Stimulated activated CD4-positive, alpha-beta T cell treated with anti-CD3 and anti-CD28 coated beads, Interleukin-1b, Interleukin-23, amount 100 ng/mL, for 1 hour (primary cell): ENCODE results near the gene DUS2.
"Not testable (repeated sequence)": the region's sequence is repeated elsewhere in the genome, so short reads cannot be mapped to it uniquely, and the experiment has no call there.

Experiments
- DNase-seq, 2 donors: peaks; one replicate each; pipeline ENCODE4 v3.0.0-alpha.2; 2020; ENCODE audit warnings: low read depth in 2 of 2

The DUS2 gene

DNA sequence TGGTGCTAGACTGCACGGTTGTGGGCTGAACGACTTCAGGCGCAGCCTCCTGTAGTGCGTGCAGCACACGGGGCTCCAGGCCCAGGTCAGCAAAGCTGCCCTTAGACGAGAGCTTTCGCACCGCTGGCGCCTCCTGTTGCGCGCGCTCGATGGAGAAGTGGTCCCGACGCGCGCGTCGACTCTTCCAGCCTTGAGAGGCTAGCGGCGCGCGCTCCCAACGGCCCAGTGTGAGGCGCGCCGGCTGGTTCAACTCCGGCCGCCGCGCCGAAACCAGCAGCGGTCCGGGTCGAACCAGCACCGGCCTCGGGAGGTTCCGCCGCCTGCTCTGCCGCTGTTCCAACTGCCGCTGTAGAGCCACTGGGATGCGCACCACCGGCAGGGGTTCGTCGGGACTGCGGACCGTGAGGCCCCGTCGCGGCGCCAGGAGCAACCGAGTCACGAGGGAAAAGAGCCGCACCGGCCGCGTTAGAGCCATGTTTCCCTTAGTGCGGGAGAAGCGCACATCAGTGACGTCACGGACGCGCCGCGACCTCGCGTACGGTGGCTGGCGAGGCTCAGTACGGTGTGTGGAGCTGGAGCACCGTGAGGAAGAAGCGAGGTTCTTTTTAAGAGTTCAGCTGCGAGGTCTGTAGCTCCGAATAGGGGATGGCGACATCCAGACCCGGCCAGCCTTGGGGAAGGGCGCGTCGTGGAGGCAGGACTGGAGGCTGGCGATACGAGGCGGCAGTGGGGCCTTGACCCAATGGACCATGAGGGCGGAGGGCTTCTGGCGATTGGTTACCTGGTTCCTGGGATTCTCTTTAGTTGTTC, at the start of gene DUS2, which contains the start of gene DDX28:
Gene DUS2 (plus strand): TSS at position 557 of the 810 bp plus-strand sequence. CDS start 14,740 bp downstream, outside the sequence.
Gene DDX28 (minus strand): TSS at position 505 of the 810 bp plus-strand sequence. CDS start 30 bp downstream, at position 475.
- DNase-seq: peak; percentile 82 to 91

DNA sequence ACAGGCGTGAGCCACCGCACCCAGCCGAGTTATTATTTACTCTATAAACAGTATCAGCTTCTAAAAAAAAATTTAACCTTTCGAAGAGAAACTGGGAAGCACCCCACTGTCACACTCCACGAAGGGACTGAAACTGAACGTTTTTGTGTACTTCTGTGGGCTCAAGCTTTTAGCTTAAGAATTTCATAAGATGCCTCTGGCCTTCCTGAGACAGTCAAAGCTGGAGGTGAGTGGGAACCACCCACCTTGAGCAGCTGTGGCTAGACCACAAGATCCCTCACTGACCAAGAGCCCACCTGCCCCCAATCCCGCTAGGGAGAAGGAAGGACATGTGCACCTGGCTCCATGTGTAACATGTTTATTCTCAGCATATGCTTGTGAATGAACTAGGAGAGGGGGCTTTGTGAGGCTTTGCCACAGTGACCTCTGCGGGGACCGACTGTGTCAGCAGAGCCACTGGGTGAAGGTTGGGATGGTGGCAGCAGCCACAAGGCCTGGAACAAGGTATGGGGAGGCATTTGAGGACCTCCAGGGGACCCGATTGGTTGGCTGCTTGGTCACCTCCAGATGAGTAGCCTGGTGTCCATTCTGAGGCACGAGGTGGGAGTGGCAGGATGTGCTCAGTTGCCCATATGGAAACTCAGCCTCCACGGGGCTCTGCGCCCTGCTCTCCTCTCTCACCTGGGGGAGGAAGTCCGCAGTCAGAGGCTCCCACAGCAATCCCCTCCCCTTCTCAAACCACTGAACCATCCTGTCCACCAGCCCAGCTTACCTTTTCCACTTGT, 47.6 kb upstream of the DUS2 start:
- DNase-seq: no peak

DNA sequence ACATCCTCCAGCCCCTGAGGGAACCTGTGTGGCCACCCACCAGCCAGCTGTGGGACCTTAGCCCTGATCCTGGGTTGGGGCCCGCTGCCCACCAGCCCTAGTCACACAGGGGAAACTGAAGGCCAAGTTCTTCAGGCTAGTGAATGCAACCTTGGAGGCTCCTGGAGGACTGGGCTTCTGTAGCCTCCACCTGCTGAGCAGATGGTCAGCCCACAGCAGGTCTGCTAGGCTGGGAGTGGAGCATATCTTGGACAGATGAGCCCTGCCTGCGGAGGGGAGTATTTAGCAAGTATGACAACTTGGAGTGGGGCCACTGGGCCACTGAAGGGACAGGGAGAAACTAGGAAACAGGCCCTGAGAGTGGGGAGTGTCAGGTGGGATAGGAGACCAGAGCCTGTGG, 46.9 kb upstream of the DUS2 start:
- DNase-seq: no peak

DNA sequence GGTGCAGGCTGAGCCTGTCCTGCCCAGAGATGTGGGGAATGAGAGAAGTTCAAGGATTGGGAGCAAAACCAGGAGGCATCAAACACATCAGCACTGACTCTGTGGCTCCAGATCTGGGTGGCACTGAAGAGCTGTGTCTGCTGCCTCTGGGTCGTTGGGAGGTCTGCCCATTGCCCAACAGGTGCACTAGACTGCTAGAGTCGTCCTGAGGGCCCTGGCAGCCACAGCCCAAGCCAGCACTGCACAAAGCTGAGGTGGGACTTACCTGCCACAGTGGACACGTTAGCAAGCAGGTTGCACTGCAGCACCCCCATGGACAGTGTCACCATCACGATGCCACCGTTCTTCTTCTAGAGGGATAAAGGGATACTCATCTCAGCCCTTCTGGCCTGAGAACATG, 46.1 kb upstream of the DUS2 start:
- no peak for DNase-seq

DNA sequence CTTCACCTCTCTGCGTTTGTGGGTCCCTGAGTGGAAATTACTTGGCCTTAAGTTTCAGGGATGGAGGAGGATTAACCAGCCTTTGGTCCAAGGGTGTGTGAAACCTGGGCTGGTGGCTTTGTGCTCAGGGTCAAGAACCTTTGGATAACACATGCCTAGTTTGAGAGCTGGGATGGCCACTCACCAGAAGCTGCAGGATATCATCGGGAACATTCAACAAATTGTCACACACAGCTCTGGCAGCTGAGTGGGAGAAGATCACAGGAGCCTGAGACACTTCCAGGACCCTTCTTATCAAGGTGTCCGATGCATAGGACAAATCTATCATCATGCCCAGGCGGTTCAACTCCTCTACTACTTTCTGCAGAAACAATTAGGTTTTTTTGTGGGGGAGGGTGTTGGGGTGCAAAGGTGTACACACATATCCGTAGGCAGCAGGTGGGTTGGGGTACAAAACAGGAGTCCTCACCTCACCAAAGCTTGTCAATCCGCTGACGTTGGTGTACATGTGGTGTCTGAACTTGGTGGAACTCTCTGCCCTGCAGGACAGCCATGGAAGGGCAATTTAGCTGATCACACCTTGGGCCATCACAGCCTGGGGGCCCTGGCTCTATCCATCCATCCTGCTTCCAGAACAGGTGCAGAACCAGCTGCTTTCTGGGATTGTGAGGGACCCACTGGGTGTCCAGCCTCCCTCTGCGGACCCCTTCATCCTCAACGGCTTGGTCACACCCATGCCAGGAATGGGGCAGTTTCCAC, 45.4 kb upstream of the DUS2 start:
- DNase-seq: no peak

DNA sequence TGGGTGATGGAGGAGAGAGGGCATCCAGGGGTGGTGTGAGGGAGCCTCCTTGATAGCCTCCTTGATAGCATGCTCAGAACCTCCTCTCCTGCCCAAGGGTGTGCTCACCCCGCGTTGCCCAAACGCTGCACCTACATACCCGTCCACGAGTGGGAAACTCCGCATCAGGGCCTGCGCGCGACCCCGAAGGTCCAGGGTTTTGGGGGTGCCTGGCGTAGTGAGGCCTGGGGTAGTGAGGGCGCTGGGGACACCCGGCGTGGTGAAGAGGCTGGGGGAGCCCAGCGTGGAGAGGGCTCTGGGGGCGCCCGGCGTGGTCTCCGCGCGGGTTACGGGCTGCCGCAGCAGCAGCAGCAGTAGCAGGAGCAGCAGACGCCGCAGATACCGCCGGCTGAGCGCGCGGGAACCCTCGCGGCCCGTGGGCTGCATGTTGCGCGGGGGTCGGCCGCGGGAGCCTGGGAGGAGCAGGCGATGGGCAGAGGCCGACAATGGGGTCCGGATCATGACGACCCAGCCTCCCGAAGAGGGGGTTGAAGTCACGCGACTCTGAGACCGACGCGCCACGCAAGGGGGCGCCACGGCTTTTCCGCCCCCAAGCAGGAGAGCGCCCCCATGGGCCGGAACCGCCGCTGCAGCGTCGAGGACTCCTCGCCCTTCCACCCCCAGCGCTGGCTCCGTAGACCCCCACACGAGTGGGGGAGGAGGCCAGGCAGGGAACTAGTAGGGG, 43.0 kb upstream of the DUS2 start, which contains the start of gene DPEP3:
Gene DPEP3 (minus strand): TSS at position 545 of the 724 bp plus-strand sequence. CDS start 119 bp downstream, at position 426.
- no peak for DNase-seq

DNA sequence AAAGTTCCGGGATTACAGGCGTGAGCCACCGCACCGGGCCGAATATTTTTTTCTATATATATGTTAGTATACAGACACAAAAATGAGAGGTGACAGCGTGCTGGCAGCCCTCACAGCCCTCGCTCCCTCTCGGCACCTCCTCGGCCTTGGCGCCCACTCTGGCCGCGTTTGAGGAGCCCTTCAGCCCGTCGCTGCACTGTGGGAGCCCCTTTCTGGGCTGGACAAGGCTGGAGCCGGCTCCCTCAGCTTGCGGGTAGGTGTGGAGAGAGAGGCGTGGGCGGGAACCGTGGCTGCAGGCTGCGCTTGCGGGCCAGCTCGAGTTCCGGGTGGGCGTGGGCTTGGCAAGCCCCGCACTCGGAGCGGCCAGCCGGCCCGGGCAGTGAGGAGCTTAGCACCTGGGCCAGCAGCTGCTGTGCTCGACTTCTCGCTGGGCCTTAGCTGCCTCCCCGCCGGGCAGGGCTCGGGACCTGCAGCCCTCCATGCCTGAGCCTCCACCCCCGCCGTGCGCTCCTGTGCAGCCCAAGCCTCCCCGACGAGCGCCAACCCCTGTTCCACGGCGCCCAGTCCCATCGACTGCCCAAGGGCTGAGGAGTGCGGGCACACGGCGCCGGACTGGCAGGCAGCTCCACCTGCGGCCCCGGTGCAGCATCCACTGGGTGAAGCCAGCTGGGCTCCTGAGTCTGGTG, 40.9 kb upstream of the DUS2 start:
- DNase-seq: no peak

DNA sequence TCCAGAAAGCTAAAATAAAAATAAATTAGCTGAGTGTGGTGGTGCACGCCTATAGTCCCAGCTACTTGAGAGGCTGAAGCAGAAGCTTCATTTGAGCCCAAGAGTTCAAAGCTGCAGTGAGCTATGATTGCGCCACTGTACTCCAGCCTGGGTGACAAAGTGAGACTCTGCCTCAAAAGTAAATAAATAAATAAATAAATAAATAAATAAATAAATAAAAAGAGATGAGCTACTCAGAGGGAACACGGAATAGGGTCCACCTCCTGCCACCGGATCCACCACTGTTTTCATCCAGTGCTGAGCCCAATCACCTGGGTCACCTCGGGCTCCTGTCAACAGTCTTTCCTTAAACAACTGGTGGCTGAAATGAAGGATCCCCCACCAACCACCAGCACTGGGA, 36.1 kb upstream of the DUS2 start:
- no peak for DNase-seq

DNA sequence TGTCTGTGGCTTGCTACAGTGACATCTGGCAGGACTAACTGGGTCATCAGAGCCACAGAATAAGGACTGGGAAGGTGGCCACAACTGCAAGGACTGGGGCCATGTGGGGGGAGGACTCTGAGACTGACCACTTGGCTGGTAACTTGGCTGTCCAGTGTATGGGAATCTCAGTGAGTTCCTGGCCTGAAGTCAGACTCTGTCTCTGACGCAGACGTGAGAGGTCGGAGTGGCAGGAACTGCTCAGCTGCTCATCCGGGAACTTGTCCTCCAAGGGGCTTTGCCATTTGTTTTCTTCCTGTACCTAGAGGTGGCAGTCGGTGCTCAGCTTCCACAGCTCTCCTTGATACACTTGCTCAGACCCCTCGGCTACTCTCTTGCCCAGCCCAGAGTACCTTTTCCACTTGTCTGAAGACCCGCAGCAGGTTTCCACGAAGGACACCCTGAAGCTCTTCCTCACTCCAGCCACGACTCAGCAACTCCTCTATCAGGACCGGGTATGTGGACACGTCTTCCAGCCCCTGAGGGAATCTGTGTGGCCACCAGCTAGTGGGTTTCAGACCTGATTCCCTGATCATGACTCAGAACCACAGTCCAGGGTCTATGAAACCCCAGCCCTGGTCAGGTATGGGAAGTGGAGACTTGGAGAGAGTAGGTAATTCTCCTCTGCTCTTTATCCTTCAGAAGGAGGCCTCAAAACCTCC, 35.5 kb upstream of the DUS2 start:
- DNase-seq: no peak

DNA sequence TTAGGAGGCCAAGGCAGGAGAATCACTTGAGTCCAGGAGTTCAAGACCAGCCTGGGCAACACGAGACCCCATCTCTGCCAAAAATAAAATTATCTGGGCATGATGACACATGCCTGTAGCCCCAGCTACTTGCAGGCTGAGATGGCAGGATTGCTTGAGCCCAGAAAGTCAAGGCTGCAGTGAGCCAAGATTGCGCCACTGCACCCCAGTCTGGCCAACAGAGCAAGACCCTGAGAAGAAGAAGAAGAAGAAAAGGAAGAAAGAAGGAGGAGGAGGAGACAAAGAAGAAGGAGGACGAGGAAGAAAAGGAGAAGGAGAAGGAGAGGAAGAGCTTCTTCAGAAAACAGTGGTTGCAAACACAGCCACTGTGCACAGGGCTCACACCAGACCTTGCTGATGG, 34.4 kb upstream of the DUS2 start:
- no peak for DNase-seq

DNA sequence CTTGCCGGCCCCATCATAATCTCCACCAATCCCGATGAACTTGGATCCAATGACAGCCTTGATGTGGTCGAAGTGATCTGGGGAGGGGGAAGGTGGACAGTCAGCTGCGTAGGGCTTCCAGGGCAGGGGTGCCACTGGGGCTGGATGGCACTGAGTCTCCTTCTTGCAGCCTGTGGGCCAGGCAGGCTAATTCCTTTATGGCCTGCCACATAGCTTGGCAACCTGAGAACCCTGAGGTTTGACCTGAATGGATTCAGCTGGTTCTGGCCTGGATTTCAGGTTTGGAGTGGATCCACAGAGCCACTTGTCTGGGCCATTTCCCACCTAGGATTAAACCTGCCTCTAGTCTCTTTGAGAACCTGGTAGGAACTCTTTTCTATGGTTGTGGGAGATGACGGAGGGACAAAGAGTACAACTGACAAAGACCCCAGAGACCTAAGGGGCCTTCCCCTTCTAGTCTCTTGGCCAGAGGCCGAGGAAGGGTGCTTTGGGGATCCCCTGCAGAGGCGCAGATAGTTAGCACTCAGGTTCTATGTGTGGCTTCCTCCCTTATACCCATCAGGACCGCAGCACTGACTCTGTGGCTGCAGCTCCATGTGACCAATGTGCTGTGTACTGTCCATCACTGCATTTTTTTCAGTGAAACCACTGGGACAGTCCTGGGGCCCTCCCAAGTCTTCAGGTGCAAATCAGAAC, 33.6 kb upstream of the DUS2 start:
- DNase-seq: no peak

DNA sequence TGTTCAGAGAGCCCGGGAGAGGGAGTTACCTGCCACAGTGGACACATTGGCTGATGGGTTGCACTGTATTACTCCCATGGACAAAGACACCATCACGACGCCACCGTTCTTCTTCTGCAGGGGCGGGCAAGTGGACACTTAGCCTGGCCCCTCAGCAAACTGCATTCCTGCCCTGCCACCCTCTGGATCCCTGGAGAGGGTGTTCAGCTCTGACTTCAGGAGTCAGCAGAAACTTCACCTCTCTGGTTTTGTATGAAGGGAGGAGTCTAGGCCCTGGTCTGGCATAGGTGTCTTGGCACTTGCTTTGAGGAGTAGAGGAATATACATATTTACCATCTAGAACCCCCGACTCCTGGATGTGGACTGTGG, 33.1 kb upstream of the DUS2 start:
- DNase-seq: no peak

DNA sequence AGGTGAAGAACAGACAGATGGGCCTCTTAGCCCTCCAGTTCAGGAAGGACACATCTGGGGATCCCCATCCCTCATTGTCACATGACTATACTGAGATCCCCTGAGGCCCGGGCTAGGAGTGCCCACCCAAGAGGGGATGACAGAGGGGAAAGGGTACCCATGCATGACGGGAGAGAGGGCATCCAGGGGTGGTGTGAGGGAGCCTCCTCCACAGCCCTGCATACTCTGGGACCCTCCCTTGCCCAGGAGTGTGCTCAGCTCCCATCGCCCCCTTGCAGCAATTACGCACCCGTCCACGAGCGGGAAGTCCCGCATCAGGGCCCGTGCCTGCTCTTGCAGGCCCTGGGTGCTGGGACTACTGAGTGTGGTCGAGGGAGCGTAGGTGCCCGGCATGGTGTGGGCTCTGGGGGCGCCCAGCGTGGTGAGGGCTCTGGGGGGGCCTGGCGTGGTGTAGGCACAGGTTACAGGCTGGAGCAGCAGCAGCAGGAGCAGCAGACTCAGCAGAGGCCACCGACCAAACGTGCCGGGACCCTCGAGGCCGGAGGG, 30.4 kb upstream of the DUS2 start:
- no peak for DNase-seq

DNA sequence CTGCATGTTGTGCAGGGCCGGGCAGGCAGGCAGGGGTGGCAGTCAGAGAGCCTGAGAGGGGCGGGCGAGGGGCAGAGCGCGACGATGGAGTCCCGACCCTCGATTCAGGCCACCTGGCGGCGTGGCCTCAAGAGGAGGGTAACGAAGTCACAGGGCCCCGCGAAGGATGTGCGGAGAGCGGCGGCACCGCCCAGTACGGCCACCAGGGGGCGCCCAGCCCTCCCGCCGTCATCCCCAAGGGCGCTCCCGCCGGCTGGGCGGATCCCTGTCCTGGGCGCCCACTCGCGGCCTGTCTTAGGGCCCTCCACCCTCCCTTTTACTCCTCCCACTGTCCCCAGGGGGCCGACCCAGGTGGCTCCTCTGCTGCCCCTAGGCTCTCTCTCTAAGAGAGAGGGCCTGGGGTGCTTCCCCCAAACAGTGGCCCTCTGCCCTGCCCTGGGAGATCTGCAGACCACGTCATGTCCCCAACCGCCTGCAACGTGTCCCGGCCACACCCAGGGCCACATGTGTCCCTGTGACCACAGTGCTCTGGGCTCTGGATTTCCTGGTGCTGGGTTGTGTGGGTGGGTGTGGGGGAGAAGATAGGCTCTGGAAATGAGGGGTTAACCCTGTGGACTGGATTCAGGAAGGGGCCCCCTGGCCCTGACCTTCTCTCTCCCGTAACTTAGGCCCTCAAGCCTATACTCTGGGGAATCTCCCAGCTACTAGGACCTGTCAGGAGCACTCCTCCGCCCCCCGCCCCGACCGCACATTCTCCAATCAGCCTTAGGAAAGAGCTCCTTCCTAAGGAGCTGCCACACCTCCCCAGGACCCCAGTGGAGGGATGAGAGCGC, 29.7 kb upstream of the DUS2 start:
- DNase-seq: peak; percentile 58 to 65

DNA sequence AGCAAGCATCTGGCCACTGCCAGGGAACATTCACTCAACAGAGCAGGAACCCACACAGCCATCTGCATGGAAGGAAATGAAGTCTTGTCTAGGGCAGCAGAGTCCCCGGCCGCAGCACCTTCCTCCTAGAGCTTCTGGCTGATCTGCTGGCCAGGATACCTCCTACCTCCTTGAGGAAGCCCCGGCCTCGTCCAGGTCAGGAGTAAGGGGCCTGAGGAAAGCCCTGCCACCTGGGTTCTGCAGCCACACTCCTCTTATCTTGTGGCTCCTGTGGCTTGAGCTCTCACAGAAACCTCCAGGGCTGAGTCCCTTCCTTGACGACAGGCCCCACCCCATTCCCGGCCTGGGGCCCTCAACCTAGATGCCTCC, 29.1 kb upstream of the DUS2 start:
- not testable (repeated sequence) for DNase-seq

DNA sequence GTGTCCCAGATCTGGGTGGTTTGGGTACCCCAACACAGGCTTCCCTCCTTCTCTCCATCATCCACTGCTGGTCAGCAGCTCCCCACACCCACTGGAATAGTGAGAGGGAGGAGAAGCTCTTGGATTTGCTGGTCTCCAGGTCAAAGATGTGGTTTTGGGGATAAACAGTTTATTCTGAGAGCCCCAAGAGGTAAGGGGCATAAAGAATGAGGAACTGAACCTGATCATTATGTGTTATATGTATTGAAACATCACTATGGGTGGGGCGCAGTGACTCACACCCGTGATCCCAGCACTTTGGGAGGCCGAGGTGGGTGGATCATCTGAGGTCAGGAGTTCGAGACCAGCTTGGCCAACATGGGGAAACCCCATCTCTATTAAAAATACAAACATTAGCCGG, 27.7 kb upstream of the DUS2 start:
- no peak for DNase-seq

DNA sequence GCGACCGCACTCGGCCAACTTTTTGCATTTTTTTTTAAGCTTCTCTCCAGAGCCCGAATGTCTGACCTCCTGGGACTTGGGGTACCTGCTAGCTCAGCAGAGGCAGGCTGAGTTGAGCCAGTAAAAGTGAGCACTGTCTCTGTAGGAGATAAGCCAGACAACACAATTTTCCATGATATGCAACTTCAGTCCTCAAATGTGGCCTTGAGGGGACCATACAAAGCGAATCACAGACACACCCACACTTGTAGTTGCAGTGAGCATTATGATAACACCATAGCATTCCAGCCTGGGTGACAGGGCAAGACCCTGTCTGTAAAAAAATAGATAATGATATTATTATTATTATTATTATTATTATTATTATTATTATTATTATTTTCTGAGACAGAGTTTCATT, 26.4 kb upstream of the DUS2 start:
- DNase-seq: no peak

DNA sequence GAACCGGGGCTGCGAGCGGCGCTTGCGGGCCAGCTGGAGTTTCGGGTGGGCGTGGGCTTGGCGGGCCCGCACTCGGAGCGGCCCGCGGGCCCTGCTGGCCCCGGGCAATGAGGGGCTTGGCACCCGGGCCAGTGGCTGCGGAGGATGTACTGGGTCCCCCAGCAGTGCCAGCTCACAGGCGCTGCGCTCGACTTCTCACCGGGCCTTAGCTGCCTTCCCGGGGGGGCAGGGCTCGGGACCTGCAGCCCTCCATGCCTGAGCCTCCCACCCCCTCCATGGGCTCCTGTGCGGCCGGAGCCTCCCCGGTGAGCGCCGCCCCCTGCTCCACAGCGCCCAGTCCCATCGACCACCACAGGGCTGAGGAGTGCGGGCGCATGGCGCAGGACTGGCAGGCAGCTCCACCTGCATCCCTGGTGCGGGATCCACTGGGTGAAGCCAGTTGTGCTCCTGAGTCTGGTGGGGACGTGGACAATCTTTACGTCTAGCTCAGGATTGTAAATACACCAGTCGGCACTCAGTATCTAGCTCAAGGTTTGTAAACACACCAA, 24.8 kb upstream of the DUS2 start:
- DNase-seq: not testable (repeated sequence)
